ENCODE data around the gene NDNF.

NDNF gene

DNA sequence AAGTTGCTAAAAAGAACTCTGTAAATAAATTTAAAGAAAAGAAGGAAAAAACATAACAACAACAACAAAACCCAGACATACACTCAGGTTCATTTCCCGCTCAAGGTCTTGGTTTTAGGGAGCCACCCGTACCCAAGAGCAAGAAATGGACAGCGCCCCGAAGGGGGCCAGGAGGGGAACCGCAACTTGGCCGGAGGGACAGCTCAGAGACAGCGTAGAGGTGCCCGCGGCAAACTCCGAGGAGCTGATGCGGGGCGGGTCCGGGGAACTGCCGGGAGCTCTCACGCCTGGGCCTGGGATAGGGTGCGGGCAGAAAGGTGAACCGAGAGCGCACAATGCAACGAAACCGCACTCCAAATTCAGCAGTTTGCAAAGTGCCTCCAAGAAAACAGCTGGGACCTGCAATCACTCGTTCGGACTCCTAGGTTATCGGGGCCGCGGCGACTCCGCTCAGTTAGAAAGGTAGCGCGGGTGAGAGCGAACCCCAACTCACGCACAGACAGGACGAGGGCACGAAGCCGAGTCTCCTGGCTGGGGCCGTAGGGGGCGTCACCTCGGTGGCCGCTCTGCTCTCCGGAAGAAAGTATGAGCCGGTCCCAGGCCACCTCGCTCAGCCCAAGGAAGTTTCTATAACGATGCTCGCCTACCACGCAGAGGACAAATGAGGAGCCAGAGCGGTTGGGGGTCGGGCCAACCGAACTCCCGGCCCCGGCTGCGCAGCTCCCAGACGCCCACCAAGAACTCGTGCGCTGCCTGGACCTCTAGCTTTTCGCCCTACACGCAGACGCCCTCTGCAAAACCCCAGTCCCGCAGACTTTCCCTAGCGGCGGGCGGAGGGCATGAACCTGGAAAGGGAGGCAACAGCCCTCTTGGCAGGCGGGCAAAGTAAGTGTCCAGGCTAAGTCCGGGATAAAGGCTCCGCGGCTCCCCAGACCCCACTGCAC, 1.4 kb downstream of the NDNF start:
- DNase-seq: no peak

DNA sequence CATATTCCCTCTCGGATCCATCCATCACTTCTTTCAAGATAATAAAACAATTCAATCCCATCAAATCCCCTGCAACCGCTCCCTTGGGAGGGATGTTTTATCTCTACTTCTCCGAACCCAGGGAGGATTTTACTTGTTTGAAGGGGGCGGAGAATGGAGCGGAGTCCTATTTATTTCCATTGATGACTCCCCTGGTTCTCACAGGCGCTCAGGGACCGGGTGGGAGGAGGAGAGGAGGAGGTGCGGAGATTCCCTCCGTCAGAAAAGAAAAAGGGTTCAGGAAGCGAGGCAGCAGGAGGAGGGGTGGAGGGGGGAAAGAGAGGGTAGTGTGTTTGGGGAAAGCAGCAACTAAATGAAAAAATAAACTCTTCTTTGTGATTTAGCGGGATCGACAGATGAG, 2.1 kb downstream of the NDNF start:
- no peak for DNase-seq

DNA sequence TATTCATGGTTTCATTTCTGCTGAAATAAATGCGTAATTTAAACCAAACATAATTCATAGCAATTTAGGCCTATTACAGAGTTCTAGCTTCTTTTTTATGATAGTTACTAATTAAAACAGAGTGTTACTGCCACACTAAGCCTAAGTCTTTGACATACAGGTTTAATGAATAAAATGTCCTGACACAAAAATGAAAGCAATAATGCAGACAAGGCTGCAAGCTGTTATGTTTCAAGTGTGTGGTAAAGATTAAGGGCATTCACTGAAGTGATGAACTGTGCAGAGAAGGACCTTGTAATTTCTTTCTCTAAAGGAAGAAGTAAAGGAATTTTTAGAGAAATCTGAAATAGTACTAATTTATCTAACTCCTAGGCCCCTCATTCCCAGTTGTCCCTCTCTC, 2.9 kb downstream of the NDNF start:
- no peak for DNase-seq

DNA sequence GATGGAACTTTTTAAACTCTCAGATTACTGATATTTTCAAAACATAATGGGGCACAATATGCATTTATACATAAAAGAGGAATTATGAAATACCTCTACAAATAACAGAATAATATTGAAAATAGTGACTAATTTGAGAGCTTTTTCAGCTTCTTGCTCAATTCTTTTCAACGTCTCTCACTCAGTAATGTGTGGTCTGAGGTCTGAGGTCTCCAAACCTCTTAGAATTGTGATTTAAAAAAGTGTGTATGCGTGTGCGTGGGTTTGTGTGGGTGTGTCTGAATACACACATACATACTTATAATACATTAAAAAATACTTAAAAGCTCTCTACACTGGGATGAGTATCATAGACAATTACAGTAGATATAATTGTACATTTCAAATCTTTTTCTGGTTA, 7.9 kb downstream of the NDNF start:
- no peak for DNase-seq

DNA sequence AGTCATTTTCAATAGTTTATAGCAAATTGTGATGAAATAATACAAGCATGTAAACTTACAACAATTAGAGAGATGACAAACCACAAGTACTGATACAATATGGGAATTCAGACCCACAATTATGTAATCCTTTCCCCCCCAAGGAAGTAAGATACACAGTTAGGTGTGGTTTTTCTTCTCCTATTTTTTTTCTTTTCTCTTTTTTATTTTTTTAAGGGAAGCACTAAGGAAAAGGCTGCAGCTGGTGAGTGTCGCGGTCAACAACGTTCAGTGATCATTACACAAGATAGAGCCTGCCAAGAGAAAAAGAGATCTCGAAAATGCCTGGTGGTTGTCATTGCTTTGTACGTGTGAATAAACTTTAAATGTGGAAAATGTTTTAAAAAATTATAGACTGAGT, 9.8 kb downstream of the NDNF start:
- no peak for DNase-seq

DNA sequence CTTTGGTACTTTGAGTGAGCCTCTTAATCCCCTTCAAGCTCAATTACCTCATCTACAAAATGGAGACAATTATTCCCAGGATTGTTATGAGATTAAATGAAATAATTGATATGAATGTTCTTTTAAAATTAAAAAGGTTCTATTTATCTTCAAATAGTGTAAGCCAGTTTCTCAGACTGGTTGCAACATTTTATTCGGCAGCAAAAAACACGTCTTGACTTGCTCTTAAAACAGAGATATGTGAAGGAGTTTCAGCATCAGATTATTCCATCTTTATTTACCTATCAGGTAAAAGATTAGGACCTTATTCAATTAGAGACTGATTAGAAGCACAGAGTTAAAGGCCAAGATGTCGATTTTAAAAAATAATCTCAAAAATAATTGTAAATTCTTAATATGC, 10.5 kb downstream of the NDNF start:
- DNase-seq: no peak

DNA sequence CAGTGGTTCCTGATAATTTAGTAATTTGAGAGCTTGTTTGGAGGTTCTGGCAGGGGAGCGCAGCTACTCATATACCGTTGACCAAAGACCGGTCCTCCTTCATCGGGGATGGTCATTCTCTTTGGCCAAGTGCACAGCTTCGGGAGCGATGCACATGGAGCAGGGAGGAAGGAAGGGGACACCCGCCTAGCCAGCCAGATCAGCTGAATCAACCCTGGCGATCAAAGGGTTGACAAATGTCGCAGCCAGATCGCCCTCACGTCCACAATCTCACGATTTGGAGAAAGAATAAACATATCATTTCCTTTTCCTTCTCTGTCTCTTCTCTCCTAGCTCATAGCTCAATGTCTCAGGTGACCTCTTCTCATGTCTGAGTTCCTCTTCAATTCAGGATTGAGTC, 11.1 kb downstream of the NDNF start:
- DNase-seq: no peak

DNA sequence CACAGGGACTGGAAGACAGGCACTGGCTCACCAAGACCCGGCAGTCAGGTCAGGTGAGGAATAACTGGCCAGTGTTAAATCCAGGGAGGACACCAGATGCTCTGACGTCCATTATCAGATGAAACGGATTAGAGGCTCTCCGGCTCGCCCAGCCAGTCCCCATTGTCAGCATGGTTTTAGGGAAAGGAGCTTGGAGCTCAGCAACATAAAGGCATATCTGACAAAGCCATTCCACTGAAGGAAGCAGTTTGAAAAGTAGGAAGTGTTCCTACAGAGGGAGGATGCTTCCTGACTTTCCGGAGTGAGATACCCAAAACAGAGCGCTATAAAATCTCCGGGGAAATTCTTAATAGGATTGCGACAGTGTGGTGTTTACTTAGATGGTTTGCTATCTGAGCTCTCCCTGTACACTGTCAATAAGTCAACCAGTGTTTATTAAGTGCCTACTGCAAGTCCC, 14.8 kb downstream of the NDNF start:
- DNase-seq: no peak

DNA sequence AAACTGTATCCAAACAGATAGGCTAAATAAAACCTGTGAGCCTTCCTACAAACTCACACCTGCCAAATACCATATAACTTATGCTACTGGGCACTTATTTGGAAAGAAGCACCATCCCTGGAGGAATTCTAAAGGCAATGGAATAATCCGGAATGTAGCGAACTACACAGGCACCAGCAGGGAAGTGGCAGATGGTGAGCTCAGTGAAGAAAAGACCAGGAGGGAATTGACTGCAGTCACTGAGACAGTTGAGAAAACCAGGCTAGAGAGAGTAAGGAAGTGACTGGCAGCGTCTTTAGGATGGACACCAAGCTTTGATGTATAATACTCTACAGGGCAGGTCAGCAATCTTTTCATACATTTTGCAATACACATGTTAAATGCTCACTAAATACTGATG, 16.3 kb downstream of the NDNF start:
- DNase-seq: no peak

DNA sequence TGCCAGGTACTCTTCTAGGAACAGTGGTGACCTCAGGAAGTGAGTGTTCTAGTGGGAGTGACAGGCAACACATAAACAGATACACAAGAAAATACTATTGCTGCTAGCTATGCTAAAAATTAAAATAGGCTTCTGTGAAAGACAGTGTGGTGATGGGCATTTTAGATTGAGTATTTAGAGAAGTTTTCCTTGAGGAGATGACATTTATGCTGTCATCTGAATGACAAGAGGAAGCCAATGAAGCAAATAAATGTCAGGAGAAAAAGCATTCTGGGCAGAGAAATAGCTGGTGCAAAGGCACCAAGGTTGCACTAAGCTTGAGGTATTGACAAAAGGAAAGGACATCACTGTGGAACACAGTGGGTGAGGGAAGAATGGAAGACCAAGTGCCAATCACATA, 18.0 kb downstream of the NDNF start:
- DNase-seq: no peak

DNA sequence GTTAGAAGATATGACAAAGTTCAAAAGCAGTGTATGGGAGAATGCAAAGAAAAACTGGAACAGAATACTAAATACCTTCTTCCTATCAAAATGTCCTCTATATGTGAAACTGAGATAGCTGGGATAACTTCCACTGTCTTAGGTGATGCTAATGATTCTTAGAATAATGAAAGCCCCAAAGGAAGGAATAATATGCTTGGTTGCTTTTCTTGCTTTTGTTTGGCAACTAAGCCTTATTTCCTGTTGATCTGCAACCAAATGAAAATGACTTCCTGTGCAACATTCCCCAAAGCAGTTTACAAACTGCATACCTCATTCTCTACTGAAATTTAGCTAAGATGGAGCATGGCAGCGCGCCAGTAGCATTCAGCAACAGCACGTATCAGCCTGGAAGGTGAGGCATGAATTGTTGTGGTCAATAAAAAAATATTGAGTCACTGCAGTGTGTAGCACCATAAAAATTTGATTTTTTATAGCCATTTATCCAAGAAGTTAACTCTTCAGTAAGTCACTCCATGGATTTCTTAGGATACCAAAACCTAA, 18.7 kb downstream of the NDNF start:
- no peak for DNase-seq

DNA sequence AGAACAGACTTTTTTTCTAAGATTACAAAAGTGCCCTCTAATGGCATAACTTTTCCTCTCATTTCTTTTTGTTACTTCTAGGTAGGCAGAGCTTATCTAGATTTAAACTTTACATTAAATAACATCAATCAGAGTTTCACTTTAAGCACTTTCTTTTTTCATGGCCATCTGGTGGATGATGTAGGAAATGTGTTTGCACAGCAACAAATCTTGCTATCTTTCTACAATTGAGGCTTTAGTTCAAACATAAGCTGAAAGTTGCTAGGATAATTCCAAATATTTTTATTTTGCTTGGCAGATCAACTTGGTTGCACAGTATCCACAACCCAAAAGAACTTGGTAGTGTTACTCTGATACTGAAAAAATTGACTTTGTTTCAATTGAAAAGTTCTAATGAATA, 22.0 kb downstream of the NDNF start:
- no peak for DNase-seq

DNA sequence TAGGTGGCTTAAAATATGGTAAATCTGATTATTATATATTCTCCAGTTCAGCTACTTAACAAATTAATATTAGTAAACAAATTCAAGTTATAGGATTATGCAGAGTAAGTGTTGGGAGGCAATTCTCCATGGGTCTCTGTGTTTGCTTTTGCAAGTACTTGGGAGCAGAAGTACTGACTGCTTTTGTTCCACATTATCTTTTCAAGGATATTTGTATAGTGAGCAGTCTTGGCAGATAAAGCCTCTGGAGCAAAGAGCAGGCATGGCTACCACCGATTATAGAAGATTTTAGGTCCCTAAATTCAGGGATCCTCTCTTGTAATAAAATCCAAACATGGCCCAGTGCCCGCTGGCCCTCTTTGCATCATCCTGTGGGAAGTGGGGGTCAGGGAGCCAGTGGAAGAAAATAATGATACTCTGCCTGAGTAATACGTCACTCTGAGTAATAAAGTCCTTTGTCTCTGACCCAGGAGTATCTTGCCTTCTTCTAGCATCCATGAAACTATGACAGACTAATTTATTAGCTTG, 23.2 kb downstream of the NDNF start:
- DNase-seq: no peak

DNA sequence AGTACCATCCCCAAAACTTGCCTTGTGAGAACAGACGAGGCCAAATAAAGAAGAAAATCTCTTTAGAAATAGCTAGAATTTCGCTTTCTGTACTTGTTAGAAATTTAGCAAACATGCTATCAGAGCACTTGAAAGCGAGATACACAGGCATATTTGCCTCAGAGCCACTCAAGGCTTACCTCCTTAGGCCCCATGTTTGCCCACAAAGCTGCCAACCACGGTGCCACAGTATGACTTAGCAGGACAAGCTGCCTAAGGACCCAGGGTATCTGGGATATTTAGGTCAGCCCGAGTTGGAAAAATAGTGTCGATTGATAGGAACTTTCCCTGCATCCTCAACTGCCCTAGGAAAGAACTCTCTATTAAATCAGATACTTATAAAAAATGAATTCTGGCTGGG, 24.2 kb downstream of the NDNF start:
- DNase-seq: no peak

DNA sequence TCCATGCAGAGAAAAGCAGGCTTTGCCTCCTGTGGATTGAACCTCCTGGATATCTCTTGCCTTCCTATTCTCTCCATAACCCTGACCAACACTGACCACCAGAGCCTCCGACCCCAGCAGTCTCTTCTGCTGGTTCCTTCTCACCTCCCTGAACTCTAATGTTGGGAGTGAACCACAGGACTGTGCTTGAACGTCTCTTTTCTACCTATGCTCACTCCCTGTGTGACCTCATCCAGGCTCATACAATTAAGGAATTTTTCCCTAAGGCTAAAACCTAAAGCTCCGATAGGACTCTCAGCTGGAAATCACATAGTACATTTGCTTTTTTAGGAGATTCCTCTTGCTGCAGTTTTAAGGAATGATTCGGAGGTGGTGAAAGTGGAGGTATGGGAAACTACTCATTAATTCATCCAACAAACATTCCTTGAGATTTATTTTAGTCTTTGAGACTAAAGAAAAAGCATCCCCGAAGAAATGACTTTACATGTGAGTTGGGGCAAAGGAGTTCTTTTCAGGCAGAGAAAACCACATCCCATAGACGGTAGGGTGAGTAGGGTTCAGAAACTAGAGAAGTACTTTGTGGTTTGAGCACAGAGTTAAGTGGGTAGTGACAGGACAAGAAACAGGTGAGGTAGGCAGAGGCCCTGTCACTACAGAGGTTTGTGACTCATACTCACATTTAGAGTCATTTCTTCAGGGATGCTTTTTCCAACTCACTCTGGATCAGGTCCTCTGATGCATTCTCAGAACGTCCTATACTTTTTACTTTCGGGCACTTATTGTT, 30.8 kb downstream of the NDNF start:
- no peak for DNase-seq

DNA sequence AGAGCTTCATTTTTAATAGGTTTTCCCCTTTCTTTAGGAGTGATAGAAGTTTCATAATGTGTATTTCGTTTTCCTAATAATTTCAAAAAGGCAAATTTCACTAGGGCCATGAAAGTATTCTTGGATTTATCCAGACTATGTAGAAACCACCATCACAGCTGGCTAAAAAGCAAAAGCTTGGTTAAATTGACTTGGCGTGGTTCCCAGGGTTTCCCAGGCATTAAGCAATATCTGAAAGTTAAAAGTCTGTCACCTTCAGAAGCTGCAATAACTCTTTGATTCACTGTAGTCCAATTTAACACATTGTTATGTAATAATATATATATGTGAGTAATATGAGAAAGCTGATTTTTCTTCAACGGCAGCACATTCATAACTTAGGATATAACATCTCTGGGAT, 38.3 kb downstream of the NDNF start:
- no peak for DNase-seq

DNA sequence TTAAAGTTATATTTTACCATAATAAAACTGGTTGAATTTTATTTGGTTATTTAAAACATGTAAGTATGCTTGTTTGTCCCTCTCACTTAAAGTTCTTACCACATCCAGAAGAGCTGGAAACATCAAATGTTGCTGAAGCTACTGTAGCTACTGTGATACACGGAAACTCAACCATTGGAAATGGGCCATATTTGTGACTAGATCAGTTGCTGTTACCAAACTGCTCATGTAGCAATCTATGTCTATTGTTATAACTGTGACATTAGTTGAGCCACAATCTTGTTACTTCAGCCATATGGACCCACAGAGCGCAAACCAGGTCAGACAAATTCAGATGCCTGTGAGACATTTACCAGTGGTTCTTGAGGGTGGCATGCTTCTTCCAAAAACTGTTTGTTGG, 41.6 kb downstream of the NDNF start:
- no peak for DNase-seq

DNA sequence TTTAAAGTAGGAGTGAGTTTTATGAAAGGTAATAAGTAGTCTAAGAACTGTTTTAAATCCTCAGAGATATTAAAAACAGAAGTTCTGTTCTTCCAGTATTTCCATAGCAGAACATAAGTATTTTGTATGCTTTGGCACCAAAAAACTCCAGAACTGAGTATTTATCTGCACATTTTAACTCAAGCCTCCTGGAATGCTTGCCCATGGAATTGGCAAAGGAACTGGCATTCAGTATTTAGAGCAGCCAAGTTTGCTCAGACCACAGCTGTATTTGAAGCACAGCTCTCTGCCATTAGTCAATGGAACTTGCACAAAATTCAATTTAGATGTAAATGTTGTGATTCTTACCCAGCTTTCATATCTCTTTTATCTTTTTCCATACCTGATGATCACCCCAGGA, 42.2 kb downstream of the NDNF start:
- no peak for DNase-seq

DNA sequence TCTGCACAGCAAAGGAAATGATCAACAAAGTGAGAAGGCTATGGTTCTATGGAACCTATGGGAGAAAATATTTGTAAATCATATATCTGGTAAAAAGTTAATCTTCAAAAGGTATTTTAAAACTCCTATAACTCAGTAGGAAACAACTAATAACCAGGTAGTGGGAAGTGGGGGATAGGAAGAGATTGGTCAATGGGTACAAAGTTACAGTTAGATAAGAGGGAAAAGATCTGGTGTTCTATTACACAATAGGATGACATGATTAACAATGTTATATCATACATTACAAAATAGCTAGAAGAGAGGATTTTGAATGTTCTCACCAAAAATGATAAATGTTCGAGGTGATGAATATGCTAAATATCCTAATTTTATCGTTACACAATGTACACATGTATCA, 46.3 kb downstream of the NDNF start:
- no peak for DNase-seq

DNA sequence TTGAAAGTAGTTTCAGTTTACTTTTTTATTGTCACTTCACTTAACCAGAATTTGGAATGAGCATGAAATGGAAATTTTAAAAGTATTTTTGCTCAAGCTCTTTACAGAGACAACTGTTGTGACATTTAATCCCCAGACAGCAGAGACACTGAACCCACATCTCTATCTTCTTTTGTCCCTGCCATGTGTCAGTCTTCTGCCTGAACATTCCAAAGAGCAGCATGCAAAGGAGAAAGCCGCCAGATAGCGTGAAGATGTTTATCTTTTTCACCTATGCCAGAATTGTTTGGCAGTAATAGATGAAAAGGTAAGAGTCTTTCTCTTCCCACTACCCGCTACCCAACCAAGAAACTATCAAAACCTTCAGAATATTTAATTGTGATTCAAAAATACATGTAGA, 46.8 kb downstream of the NDNF start:
- DNase-seq: no peak

DNA sequence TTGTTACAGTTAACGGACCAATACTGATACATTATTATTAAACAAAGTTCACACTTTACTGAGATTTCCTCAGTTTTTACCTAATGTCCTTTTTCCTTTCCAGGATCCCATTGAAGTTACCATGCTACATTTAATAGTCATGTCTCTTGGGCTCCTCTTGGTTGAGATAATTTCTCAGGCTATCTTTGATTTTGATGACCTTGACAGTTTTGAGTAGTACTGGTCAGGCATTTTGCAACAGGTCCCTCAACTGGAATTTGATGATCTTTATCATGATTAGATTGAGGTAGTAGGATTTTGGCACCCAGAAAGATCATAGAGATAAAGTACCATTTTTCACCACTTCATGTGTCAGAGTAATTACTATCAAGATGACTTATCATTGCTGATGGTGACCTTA, 53.8 kb downstream of the NDNF start:
- no peak for DNase-seq

DNA sequence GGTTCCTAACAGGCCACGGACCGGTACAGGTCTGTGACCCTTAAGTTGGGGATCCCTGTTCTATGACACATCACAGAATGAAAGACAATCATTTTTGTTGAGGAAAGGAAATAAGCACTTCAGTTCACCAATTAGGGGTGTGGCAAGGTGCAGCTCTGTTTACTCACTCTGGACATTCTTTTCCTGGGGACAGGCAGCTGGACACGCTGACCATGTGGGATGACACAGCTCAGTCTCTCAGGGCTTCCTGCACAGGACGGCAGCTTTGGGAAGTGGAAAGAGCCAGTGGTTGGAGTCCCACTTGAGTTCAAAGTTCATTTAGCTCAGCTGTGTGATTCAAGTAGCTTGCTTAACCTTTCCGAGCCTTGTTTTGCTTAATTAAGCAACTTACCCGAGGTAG, 55.7 kb downstream of the NDNF start:
- DNase-seq: no peak

DNA sequence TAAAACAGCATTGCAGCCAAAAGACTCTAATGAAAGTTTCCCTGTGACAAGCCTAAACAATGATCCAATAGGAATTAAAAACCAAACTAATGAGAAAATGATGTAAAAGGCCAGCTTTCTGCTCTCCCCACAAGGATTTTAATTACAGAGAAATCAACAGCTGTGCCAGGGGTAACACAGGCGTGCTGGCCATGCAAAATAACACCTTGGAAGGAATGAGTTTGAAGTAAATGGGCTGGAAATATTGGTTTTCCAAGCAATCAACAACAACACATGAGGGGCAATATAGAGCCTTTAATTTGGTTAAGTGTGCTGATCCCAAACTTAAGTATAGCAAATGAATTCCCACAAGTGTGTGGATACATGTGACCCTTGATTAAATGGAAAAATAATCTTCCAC, 56.9 kb downstream of the NDNF start:
- DNase-seq: no peak

DNA sequence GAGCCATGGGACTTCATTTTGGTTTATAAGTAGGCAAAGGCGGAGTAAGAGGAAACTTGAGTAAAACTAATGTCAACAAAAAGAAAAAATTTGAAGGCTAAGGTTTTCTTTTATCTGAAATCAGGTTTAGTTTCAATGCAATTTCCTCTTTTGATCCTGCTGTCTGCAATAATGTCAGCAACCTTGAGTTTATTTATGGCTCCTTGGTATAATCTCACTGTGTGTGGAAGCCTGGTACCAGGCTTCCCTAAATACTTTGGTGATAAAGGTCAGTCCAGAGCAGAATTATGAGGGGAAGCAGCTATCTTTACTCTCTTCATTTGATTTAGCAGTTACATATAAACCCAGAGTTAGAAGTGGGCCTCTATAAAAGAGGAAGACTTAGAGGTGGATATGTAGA, 57.8 kb downstream of the NDNF start:
- no peak for DNase-seq
